GM18499 (cell line): Measurements from ENCODE around the gene KIF1A.
"Not testable (repeated sequence)": the region's sequence is repeated elsewhere in the genome, so short reads cannot be mapped to it uniquely, and the experiment has no call there.

Experiments used
- ATAC-seq: cut with Tn5 transposase; IDR thresholded peaks from one replicate; pipeline ENCODE4 v1.9.1; 2021; ENCODE audit warnings: moderate number of reproducible peaks; ENCODE audit not compliant: insufficient read depth, unreplicated experiment

Gene KIF1A

GRCh38 chr2:240789501-240790369, 30.3 kb downstream of the KIF1A start:
- no peak for ATAC-seq

- ATAC-seq: no peak
These were observed 31.0 kb downstream of the KIF1A start for GRCh38 chr2:240789051-240789453.

- no peak for ATAC-seq
These were observed 31.5 kb downstream of the KIF1A start for GRCh38 chr2:240788482-240788881.

GRCh38 chr2:240787521-240788472, 32.2 kb downstream of the KIF1A start:
- ATAC-seq: no peak

GRCh38 chr2:240786871-240787311, 33.1 kb downstream of the KIF1A start:
- ATAC-seq: no peak

DNA sequence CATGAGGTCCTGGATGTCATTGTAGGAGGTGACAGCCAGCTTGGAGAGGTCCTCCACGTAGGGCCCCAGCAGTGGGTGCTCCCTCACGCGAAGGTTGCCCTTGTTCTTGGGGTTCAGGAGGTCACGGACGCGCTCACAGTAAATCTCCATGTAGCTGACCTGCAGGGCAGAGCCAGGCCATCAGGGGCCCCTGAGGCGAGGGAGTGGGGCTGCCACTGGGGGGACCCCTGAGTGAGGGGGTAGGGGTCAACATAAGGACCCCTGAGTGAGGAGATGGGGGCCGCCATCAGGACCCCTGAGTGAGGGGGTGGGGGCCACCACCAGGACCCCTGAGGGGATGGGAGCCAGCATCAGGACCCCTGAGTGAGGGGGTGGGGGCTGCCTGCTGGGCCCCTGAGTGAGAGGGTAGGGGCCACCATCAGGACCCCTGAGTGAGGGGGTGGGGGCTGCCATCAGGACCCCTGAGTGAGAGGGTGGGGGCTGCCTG, 33.6 kb downstream of the KIF1A start:
- ATAC-seq: no peak

DNA sequence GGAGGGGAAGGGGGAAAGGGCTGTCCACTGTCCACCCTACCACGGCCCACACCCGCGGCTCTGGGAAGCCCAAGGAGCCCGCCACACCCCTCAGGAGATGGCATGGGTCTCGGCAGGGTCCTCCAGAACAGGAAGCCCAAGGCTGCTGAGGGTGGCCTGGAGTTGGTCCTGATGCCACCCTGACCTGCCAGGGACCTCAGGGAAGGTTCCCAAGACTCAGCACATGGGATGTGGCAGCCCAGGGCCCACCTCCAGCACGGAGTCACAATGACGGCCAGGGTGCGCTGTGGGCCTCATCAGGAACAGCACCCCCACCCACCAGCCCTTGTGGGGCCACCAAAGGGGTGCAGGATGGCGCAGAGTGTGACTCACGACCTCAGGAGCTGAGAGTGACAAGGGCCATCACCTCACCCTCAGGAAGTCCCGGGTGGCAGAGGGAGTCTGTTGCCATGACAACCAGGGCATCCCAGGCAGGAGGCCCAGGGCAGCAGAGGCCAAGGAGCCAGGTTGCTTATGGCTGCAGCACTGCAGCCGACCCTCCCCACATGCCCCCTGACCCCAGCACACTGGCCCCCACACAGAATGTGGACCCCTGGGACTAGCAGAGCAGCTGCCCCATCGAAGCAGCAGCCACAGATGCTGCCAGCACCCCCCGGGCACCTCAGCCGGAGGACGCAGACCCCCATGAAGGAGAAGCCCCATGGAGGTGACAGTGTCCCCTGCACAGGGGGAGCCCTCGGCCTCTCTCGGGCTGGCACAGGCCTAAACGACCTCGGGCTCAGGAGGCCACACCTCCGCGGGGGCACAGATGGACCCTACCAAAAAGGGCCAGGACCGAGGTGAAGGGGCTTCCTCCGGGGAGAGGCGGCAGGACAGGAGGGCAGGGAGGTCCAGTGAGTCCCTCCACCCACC, 34.3 kb downstream of the KIF1A start:
- no peak for ATAC-seq

GRCh38 chr2:240784629-240785423, 35.2 kb downstream of the KIF1A start:
- no peak for ATAC-seq

GRCh38 chr2:240783819-240784621, 36.0 kb downstream of the KIF1A start:
- no peak for ATAC-seq

DNA sequence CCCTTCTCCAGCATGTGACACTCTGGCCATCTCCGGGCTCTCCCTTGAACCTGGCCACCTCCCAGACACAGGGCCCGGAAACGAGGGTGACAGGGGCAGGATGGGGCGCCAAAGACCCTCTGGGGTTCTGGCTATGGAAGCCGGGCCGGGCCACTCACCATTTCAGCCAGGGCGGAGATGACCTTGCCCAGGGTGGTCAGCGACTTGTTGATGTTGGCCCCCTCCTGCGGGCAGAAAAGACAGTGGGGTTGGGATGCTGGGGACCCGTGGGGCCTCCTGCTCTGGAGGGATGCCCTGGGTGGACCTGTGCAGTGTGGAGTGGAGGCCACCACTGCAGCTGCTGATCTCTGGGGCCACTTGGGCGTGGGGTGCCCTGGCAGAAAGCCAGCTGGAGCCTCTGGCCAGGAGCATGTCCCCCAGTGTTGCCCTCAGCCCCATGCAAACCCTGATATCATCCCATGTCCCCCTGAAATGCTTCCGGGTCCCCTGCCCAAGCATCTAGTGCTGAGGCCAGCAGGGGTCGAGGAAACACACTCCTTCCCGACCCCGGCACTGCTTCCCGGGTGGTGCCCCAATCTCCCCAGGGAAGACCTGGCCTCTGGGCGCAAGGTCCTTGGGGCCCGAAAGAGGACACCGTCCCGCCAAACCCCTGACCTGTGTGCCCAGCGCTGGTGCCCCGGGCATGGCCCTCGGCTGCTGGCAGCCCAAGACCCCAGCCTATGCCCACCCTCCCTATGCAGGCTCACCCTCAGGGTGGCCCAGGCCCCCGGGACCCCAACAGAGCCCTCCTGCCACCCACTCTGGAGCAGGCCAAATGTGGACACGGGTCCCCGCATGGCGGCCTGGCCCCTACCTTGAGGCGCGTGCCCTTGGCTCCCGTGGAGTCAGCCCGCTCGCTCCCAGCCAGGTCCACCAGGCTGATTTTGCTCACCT, 36.9 kb downstream of the KIF1A start:
- no peak for ATAC-seq

DNA sequence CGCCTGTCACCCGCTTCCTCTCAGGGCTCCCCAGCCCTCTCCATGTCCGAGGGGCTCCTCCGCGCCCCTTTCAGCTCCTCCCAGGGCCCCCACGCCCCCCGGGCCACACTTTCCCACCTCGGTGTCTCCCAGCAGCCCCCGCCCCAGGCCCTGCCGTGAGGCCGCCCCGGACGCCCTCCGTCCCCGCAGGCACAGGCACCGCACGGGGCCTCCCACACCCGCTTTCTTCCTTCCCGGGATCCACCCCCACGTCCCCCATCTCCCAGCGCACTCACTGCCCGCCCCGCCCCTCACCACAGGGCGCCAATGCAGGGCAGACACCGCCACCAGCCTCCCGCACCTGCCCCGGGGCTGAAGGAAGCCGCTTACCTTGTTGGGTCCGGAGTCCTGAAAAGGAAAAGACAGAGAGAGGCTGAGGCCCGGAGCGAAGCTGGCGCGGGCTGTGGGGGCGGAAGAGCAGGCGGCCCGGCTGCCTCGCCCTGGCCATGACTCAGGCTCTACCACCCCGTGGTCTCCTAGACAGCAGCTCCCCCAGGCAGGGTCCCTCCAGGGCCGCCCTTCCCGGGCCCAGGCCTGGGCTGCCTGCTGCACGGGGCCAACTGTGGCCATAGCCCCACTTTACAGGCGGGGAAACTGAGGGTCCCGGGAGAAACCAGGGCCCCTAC, 37.7 kb downstream of the KIF1A start:
- ATAC-seq: no peak

GRCh38 chr2:240781471-240782220, 38.4 kb downstream of the KIF1A start:
- ATAC-seq: no peak

GRCh38 chr2:240780023-240780700, 39.9 kb downstream of the KIF1A start:
- no peak for ATAC-seq

- ATAC-seq: not testable (repeated sequence)
These were observed 40.7 kb downstream of the KIF1A start for GRCh38 chr2:240779250-240779832.

DNA sequence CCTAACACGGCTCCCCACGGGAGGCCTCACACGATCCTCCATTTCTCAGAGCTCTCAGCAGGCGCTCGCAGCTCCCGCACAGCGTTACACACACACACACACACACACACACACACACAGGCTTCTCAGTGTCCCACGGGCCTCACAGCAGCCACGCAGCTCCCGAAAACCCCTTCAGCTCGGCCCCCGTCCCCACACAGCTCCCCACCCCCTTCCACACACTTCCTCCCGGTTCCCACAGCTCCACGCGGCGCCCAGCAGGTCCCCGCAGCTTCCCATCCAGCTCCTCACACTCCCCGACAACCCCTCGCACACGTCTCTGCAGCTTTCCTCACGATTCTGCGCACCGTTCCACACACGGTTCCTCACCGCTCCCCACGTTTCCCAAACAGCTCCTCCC, 41.6 kb downstream of the KIF1A start:
- no peak for ATAC-seq
